ENCODE results near the gene FNDC11. TPM values are rescaled to one million over a fixed set of nuclear protein-coding genes. Genes with fewer than 3 reads are reported as not detected.

The FNDC11 gene
- total and polyA plus RNA-seq, 2 donors (not counting 3 experiments of a cell fraction or from before 2014, with no cell fraction given) = 0.71 to 1.9 TPM

GRCh38 chr20:63522091-63522868, 31.7 kb upstream of the FNDC11 start:
- H3K9me3 ChIP-seq (replicated peaks; ENCODE audit: control insufficient read depth, insufficient read depth, low read length) = no peaks in the 10 kb centered on the region
- H3K4me2 ChIP-seq (ENCODE audit: insufficient read depth, low read length) = peak overlapping the region; percentile 19
- peaks cover 12% of the 10 kb centered on the region for H3K4me1 ChIP-seq (ENCODE audit: control insufficient read depth, extremely low read depth, insufficient read depth, low read length)
- TF ChIP-seq MYC (IDR thresholded peaks at IDR 0.05; ENCODE audit: low read depth, low read length) (no peak), JUN (IDR thresholded peaks at IDR 0.05; ENCODE audit: borderline replicate concordance, insufficient read depth, insufficient read length, low read depth) (no peak), GATA2 (IDR thresholded peaks at IDR 0.05; ENCODE audit: insufficient read depth, insufficient read length, low read depth, low read length) (no peak), EZH2 (IDR thresholded peaks at IDR 0.05; ENCODE audit: borderline replicate concordance, low read depth, low read length, severe bottlenecking) (no peak), POLR2AphosphoS5 (IDR thresholded peaks at IDR 0.05; ENCODE audit: insufficient read depth, low read depth, low read length) (no peak), FOS (IDR thresholded peaks at IDR 0.05; ENCODE audit: borderline replicate concordance, insufficient read depth, low read length) (no peak), POLR2A (IDR thresholded peaks at IDR 0.05; ENCODE audit: low read depth, low read length) (no peak), CTCF (IDR thresholded peaks at IDR 0.05; ENCODE audit: extremely low read depth in 1 of 2, insufficient read depth in 1 of 2, low read depth in 1 of 2, low read length in 2 of 2) (no peak), MAX (IDR thresholded peaks at IDR 0.05; ENCODE audit: insufficient read depth, insufficient read length) (no peak)
- FAIRE-seq = no peak
- no peak overlapping the region for H2AFZ ChIP-seq (ENCODE audit: low read depth, low read length)
- dilution Hi-C loops (cut with MboI; ENCODE audit: extremely low pct_ligation_motif_present, low sequenced_read_pairs) (no loop called here), intact Hi-C loops (cut with micrococcal nuclease) (no loop called here)
- no peaks in the 10 kb centered on the region for H3K27me3 ChIP-seq (ENCODE audit: control insufficient read depth in 2 of 2, insufficient read depth in 2 of 2, low read length in 2 of 2)
- POLR2A ChIA-PET = interaction anchor here (0.6 kb wide), 1 partner anchor 10 kb away, joined by 4 read pairs; no protein-coding TSS in a partner anchor
- no peaks in the 10 kb centered on the region for H4K20me1 ChIP-seq (replicated peaks; ENCODE audit: control insufficient read depth, extremely low read depth, insufficient read depth, low read length)
- peaks cover 0 to 2% of the 10 kb centered on the region in 2 experiments for H3K36me3 ChIP-seq (ENCODE audit: control insufficient read depth in 2 of 2, extremely low read depth in 1 of 2, insufficient read depth in 2 of 2, low read length in 2 of 2)
- CTCF ChIA-PET = interaction anchor here (0.5 to 2.5 kb wide), 4 partner anchors 15 to 284 kb away, joined by 3 to 28 read pairs (median 4); partner anchors contain the start of gene PTK6
- BruUV-seq (replicated peaks) = no TSS peak
- no peak overlapping the region for H3K9ac ChIP-seq (replicated peaks; ENCODE audit: extremely low read depth, insufficient read depth, low read length)
- H3K9me1 ChIP-seq (replicated peaks; ENCODE audit: control insufficient read depth, extremely low read depth, insufficient read depth, low read length) = no peaks in the 10 kb centered on the region
- H3K27ac ChIP-seq (ENCODE audit: insufficient read depth, low read depth, low read length) = no peak overlapping the region
- DNase-seq (ENCODE audit: low read depth, low spot score) = no peak
- no peak overlapping the region for H3K4me3 ChIP-seq (replicated peaks in 1 of 3; ENCODE audit: insufficient read depth in 1 of 3, low read depth in 1 of 3, low read length in 3 of 3)
- H3K79me2 ChIP-seq (ENCODE audit: control insufficient read depth, insufficient read depth, low read length) = peaks cover 16% of the 10 kb centered on the region

All from endothelial cell of umbilical vein (primary cell).